Spleen (tissue), 11 donors: ENCODE measurements around the gene TNFSF12. TPM values are rescaled to one million over a fixed set of nuclear protein-coding genes. Genes with fewer than 3 reads are reported as not detected.
A peak's percentile ranks its signal among the peaks of the same experiment; 100 is the strongest.

Experiments
- DNase-seq: peaks from one replicate; pipeline ENCODE4 v3.0.0-alpha.2; 2020
- H3K27ac ChIP-seq, 8 donors: fragments of 200-600 bp; sonication (generic) in 7 of 8; 1 replicate in 4 of 8; 2 replicates in 4 of 8; pipeline versions ENCODE4 v1.5.0 to v1.8.0; 2016 to 2021; ENCODE audit warnings: inconsistent platforms in 4 of 8, mild to moderate bottlenecking in 4 of 8, moderate library complexity in 1 of 8
- H3K27me3 ChIP-seq, 7 donors: fragments of 200-600 bp; sonication (generic) in 6 of 7; replicated peaks in 1 of 7; 1 replicate in 4 of 7; 2 replicates in 3 of 7; pipeline versions ENCODE4 v1.5.0 to v1.8.0; 2016 to 2021; ENCODE audit warnings: inconsistent platforms in 3 of 7, mild to moderate bottlenecking in 1 of 7
- H3K36me3 ChIP-seq, 6 donors: fragments of 200-600 bp; sonication (generic) in 5 of 6; 1 replicate in 4 of 6; 2 replicates in 2 of 6; pipeline versions ENCODE4 v1.5.0 to v1.8.0; 2016 to 2021; ENCODE audit warnings: inconsistent platforms in 2 of 6
- H3K4me1 ChIP-seq, 6 donors: fragments of 200-600 bp; sonication (generic) in 5 of 6; 1 replicate in 3 of 6; 2 replicates in 3 of 6; pipeline versions ENCODE4 v1.5.0 to v1.8.0; 2016 to 2021; ENCODE audit warnings: inconsistent platforms in 3 of 6
- H3K4me3 ChIP-seq, 8 donors: fragments of 200-600 bp; sonication (generic) in 7 of 8; 1 replicate in 4 of 8; 2 replicates in 4 of 8; pipeline versions ENCODE4 v1.5.0 to v1.8.0; 2016 to 2021; ENCODE audit warnings: inconsistent platforms in 4 of 8, mild to moderate bottlenecking in 4 of 8, moderate library complexity in 2 of 8
- H3K9me3 ChIP-seq, 8 donors: fragments of 200-600 bp; sonication (generic) in 7 of 8; 1 replicate in 4 of 8; 2 replicates in 4 of 8; pipeline versions ENCODE4 v1.5.0 to v1.8.0; 2016 to 2021; ENCODE audit warnings: inconsistent platforms in 4 of 8
- CTCF ChIP-seq, 11 experiments: fragments of 200-600 bp in 7 of 11; fragments of 450-650 bp in 4 of 11; sonication (generic) in 4 of 11; IDR thresholded peaks in 8 of 11; conservative IDR thresholded peaks in 3 of 11; 1 replicate in 7 of 11; 2 replicates in 4 of 11; pipeline versions ENCODE4 v1.4.0 to v1.8.0; 2016 to 2021; ENCODE audit warnings: antibody characterized with exemption in 11 of 11, inconsistent platforms in 4 of 11, mild to moderate bottlenecking in 1 of 11
- POLR2A ChIP-seq, 3 donors: fragments of 450-650 bp; IDR thresholded peaks; one replicate each; pipeline ENCODE4 v1.5.1; 2017; ENCODE audit warnings: antibody characterized with exemption in 3 of 3, mild to moderate bottlenecking in 1 of 3
- POLR2AphosphoS5 ChIP-seq, 3 donors: sonication (generic); formaldehyde crosslinking; IDR thresholded peaks; one replicate each; pipeline ENCODE4 v1.5.1; 2017; ENCODE audit warnings: antibody characterized with exemption in 3 of 3
- WGBS, 5 donors: extraction: QIAGEN DNeasy Blood & Tissue Kit in 3 of 5; methylation state at CpG; one replicate each; pipeline versions ENCODE4 v1.1.5 to v1.1.7; 2013 to 2018; 5-methylcytosine and 5-hydroxymethylcytosine counted together
- intact Hi-C: fragments of 100-400 bp; cut with DNase I; formaldehyde crosslinking; loops from one replicate; pipeline ENCODE4 v1.15.0; 2023; ENCODE audit warnings: low total_unique reads
- polyA plus RNA-seq, 3 donors: library from polyadenylated mRNA; stranded (reverse); fragments of 200-250 nt; gene quantifications; one replicate each; pipeline ENCODE4 v1.2.1, GENCODE V29; 2013
- total RNA-seq, 7 donors: library from RNA; depleted of rRNA in 3 of 7; stranded (reverse); fragments of >200 nt in 3 of 7; fragmentation: NEBNext Ultra II Directional in 4 of 7; extraction: Animal tissue kit (Norgen Biotek cat#: 25700) in 4 of 7; gene quantifications; one replicate each; pipeline versions ENCODE4 v1.1.0 to v1.2.1, GENCODE V29; 2016 to 2021
- donor health status: healthy with polysubstance abuse.
- donor health status: DM: no; HTN: no; CAD: no; lungs with moderate emphysema.
- donor health status: DM: no; HTN: no; CAD: no.
- donor health status: Bipolar disorder and iron deficiency.
- donor health status: healthy.
- donor health status: DM: no; HTN: no; CAD: no.
- donor health status: DM: yes; HTN: yes; CAD: no.

TNFSF12 gene
- total and polyA plus RNA-seq, 10 donors: 37.4 to 65.0 (median 55.3) TPM

- no peak for DNase-seq
- H3K27ac ChIP-seq: peak overlapping the region in 1 of 8 donors; percentile 57
- 71 to 85% (median 79%) methylated on average over 17 of the region's 17 CpGs for WGBS, 5 donors
- intact Hi-C loops: loop anchor here (10.0 kb wide), 1 partner anchor 159 kb away; the partner anchor contains the start of genes KCTD11 and TMEM95
- H3K9me3 ChIP-seq: no peaks in the 10 kb centered on the region
- no peaks in the 10 kb centered on the region for H3K27me3 ChIP-seq
- no peak overlapping the region for H3K4me3 ChIP-seq
- peaks cover 4 to 69% (median 54%) of the 10 kb centered on the region in 6 donors for H3K36me3 ChIP-seq
- H3K4me1 ChIP-seq: peaks cover 0 to 21% (median 8%) of the 10 kb centered on the region in 6 donors
- TF ChIP-seq CTCF (IDR thresholded peaks at IDR 0.05 in 8 of 11, conservative IDR thresholded peaks at IDR 0.05 in 3 of 11) (no peak), POLR2A (IDR thresholded peaks at IDR 0.05) (no peak), POLR2AphosphoS5 (IDR thresholded peaks at IDR 0.05) (peak in 1 of 3 donors; percentile 36)
Measured at GRCh38 chr17:7513850-7514419, 34.9 kb upstream of the TNFSF12 start.

- Histone ChIP-seq H3K36me3 (peaks cover 0 to 48% (median 33%) of the 10 kb centered on the region in 6 donors), H3K4me1 (peaks cover 0 to 21% (median 8%) of the 10 kb centered on the region in 6 donors), H3K27me3 (no peaks in the 10 kb centered on the region), H3K9me3 (no peaks in the 10 kb centered on the region), H3K27ac (peak overlapping the region in 3 of 8 donors; percentile 27 to 56 (median 28)), H3K4me3 (no peak overlapping the region)
- intact Hi-C loops: loop anchor here (5.0 to 10.0 kb wide), 2 partner anchors 46 to 161 kb away; partner anchors contain the start of genes KCTD11, SENP3 and TMEM95
- no peak for DNase-seq
- TF ChIP-seq CTCF (IDR thresholded peaks at IDR 0.05 in 8 of 11, conservative IDR thresholded peaks at IDR 0.05 in 3 of 11) (no peak), POLR2AphosphoS5 (IDR thresholded peaks at IDR 0.05) (no peak), POLR2A (IDR thresholded peaks at IDR 0.05) (no peak)
- 83 to 90% (median 85%) methylated on average over 13 of the region's 13 CpGs for WGBS, 5 donors
Measured at GRCh38 chr17:7515911-7516610, 32.8 kb upstream of the TNFSF12 start.

DNA sequence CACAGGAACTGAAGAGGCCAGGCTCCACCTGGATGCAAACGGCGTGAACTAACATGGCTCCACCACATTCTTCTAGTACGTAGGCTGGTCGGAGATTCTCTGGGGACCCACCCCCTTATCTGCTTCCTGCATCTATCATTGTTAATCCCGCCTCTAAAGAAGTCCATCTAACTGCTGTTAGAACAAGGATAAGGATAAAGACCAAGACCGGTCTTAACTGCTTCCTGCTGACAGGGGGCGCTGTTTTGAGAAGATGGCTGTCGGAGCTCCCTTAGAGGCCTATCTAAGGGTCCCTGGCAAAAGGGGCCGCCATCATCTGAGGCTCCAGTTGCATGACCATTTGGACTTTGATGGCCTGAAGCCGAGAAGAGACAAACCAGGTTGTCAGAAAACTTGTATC lies 25.8 kb upstream of the TNFSF12 start:
- no peak overlapping the region for H3K4me3 ChIP-seq
- H3K27ac ChIP-seq: no peak overlapping the region
- H3K4me1 ChIP-seq: peaks cover 0 to 7% (median 0%) of the 10 kb centered on the region in 6 donors
- peaks cover 0 to 14% (median under 1%) of the 10 kb centered on the region in 8 donors for H3K9me3 ChIP-seq
- peak; percentile 80 for DNase-seq
- TF ChIP-seq CTCF (IDR thresholded peaks at IDR 0.05 in 8 of 11, conservative IDR thresholded peaks at IDR 0.05 in 3 of 11): peak in 10 of 11 experiments; percentile 19 to 71 (median 62)
- no peak for TF ChIP-seq POLR2AphosphoS5 (IDR thresholded peaks at IDR 0.05)
- H3K36me3 ChIP-seq: no peaks in the 10 kb centered on the region
- no peaks in the 10 kb centered on the region for H3K27me3 ChIP-seq
- intact Hi-C loops: no loop called here
- WGBS, 5 donors: 38 to 52% (median 41%) methylated on average over 10 of the region's 10 CpGs

DNA sequence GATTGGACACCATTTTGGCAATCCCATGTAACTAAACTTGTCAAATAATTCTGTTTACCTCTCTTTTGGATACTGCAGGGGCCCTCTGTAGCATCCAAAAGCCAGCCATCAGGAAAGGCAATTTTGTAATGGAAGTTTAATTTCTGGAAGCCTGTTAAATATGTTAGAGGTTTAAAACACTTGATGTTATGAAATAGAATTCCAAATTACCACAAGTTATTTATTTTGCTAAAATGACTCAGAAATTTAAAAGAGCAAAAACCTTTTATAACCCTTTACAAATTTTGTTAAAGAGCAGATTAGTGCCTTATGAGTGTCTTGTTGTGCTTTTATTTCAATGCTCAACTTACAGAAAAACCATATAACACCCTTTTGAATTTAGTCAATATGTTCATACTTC lies 20.0 kb upstream of the TNFSF12 start:
- intact Hi-C loops: no loop called here
- H3K36me3 ChIP-seq: no peaks in the 10 kb centered on the region
- H3K9me3 ChIP-seq: peaks cover 0 to 39% (median 20%) of the 10 kb centered on the region in 8 donors
- no peaks in the 10 kb centered on the region for H3K27me3 ChIP-seq
- no peak overlapping the region for H3K4me3 ChIP-seq
- no peak overlapping the region for H3K27ac ChIP-seq
- DNase-seq: no peak
- H3K4me1 ChIP-seq: no peaks in the 10 kb centered on the region
- TF ChIP-seq CTCF (IDR thresholded peaks at IDR 0.05 in 8 of 11, conservative IDR thresholded peaks at IDR 0.05 in 3 of 11): no peak
- TF ChIP-seq POLR2AphosphoS5 (IDR thresholded peaks at IDR 0.05): no peak
- no peak for TF ChIP-seq POLR2A (IDR thresholded peaks at IDR 0.05)
